ENCODE measurements around the gene ARHGEF25.
"Not testable (repeated sequence)": the region's sequence is repeated elsewhere in the genome, so short reads cannot be mapped to it uniquely, and the experiment has no call there.

Gene ARHGEF25

DNA sequence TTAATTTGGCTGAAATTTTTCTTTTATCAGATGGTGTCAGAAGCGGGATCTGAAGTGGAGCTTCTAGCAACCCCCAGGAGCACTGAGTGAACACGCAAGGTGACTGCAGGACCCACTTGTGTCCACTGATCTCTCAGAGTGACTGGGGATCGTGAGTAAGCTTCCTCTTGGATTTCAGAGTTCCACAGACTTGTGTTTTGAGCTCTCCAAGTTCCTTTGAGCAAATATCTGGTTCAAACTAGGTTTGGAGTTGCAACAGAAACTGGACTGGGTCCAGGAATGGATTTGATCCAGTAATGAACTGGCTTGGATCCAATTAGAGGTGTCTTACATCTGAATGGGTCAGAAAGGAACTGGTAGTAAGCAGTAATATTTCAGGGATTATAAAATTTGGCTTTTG, 46.5 kb downstream of the ARHGEF25 start:
- no peak overlapping the region for H3K27ac ChIP-seq
- TF ChIP-seq, protein P1, sequence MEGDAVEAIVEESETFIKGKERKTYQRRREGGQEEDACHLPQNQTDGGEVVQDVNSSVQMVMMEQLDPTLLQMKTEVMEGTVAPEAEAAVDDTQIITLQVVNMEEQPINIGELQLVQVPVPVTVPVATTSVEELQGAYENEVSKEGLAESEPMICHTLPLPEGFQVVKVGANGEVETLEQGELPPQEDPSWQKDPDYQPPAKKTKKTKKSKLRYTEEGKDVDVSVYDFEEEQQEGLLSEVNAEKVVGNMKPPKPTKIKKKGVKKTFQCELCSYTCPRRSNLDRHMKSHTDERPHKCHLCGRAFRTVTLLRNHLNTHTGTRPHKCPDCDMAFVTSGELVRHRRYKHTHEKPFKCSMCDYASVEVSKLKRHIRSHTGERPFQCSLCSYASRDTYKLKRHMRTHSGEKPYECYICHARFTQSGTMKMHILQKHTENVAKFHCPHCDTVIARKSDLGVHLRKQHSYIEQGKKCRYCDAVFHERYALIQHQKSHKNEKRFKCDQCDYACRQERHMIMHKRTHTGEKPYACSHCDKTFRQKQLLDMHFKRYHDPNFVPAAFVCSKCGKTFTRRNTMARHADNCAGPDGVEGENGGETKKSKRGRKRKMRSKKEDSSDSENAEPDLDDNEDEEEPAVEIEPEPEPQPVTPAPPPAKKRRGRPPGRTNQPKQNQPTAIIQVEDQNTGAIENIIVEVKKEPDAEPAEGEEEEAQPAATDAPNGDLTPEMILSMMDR (IDR thresholded peaks at IDR 0.05; ENCODE audit: low read depth, low read length, missing control alignments) = no peak
- H3K4me3 ChIP-seq (ENCODE audit: low read depth, low read length) = no peak overlapping the region
- no peaks in the 10 kb centered on the region for H3K27me3 ChIP-seq (replicated peaks)
- DNase-seq = no peak
- no peaks in the 10 kb centered on the region for H3K36me3 ChIP-seq (replicated peaks)
- in situ Hi-C loops (cut with HindIII; ENCODE audit: low pct_ligation_motif_present, low sequenced_read_pairs) = no loop called here

DNA sequence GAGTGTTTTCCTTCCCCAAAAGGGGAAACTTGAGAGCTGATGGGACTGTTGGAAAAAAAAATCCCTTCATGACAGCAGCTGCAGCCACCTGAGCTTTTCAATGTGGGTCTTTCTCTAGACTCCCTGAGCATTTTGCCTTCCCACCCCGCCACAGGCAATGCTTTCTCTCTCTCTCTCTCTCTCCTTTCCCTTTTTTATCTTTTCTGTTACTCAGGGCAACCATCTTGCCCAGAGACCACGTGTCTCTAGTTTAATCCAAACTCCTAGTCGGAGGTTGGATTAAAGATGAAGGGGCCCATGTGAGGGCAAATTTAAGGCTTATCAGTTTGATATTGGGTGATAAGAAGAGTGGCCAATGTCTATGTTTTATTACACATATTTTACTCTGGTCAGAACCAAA, 47.7 kb downstream of the ARHGEF25 start:
- DNase-seq = no peak
- Histone ChIP-seq H3K36me3 (replicated peaks) (no peaks in the 10 kb centered on the region), H3K27me3 (replicated peaks) (no peaks in the 10 kb centered on the region), H3K4me3 (ENCODE audit: low read depth, low read length) (no peak overlapping the region), H3K27ac (no peak overlapping the region)
- in situ Hi-C loops (cut with HindIII; ENCODE audit: low pct_ligation_motif_present, low sequenced_read_pairs) = no loop called here
- TF ChIP-seq, protein P1 (IDR thresholded peaks at IDR 0.05; ENCODE audit: low read depth, low read length, missing control alignments) = no peak

DNA sequence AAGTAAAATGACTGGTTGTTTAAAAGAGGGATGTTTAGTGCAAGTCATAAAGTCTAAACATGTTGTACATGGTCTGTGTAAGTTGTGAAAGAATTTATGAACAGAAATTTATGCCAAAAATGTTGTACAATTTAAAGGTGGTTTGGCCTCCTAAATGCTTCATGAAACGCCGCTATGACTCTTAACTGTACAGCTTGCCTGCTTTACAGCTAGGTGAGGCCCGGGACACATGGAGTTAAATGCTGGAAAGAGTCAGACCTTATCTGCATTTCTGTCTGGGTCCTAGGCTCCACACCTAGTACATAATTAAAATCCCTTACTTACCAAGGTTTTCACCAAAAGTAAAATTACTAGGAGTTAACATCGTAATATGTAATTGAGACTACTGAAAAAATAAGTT, 50.1 kb downstream of the ARHGEF25 start:
- Histone ChIP-seq H3K36me3 (replicated peaks) (no peaks in the 10 kb centered on the region), H3K27ac (no peak overlapping the region), H3K4me3 (ENCODE audit: low read depth, low read length) (no peak overlapping the region), H3K27me3 (replicated peaks) (no peaks in the 10 kb centered on the region)
- no peak for DNase-seq
- TF ChIP-seq, protein P1 (IDR thresholded peaks at IDR 0.05; ENCODE audit: low read depth, low read length, missing control alignments) = no peak
- in situ Hi-C loops (cut with HindIII; ENCODE audit: low pct_ligation_motif_present, low sequenced_read_pairs) = no loop called here

DNA sequence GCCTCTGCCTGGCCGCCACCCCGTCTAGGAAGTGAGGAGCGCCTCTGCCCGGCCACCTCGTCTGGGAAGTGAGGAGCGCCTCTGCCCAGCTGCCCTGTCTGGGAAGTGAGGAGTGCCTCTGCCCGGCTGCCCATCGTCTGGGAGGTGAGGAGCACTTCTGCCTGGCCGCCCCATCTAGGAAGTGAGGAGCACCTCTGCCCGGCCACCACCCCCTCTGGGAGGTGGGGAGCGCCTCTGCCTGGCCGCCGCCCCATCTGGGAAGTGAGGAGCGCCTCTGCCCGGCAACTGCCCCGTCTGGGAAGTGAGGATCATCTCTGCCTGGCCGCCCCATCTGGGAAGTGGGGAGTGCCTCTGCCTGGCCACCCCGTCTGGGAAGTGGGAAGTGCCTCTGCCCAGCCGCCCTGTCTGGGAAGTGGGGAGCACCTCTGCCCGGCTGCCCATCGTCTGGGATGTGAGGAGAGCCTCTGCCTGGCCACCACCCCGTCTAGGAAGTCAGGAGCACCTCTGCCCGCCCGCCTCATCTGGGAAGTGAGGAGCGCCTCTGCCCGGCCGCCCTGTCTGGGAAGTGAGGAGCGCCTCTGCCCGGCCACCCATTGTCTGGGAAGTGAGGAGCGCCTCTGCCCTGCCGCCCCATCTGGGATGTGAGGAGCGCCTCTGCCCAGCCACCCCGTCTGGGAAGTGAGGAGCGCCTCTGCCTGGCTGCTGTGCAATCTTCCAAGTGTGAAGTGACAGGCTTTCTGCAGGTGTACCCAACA, 54.0 kb downstream of the ARHGEF25 start:
- H3K4me3 ChIP-seq (ENCODE audit: low read depth, low read length); H3K27ac ChIP-seq; in situ Hi-C loops (cut with HindIII; ENCODE audit: low pct_ligation_motif_present, low sequenced_read_pairs); H3K27me3 ChIP-seq (replicated peaks); DNase-seq; H3K36me3 ChIP-seq (replicated peaks): not testable (repeated sequence)
